Measurements from ENCODE around the gene NEURL4.

Gene NEURL4

GRCh38 chr17:7311110-7311705, 17.9 kb downstream of the NEURL4 start:
- in situ Hi-C loops (cut with HindIII; ENCODE audit: low sequenced_read_pairs), result no loop called here
- DNase-seq (ENCODE audit: low read depth), result no peak
- no peak overlapping the region for H3K4me3 ChIP-seq (ENCODE audit: low read depth, low read length)
- TF ChIP-seq CTCF (IDR thresholded peaks at IDR 0.05; ENCODE audit: low read depth, low read length, missing control alignments), result no peak

GRCh38 chr17:7309628-7310027, 19.5 kb downstream of the NEURL4 start:
- TF ChIP-seq CTCF (IDR thresholded peaks at IDR 0.05; ENCODE audit: low read depth, low read length, missing control alignments), result no peak
- DNase-seq (ENCODE audit: low read depth), result no peak
- in situ Hi-C loops (cut with HindIII; ENCODE audit: low sequenced_read_pairs), result no loop called here
- peak overlapping the region; percentile 94 for H3K4me3 ChIP-seq (ENCODE audit: low read depth, low read length)

- TF ChIP-seq CTCF (IDR thresholded peaks at IDR 0.05; ENCODE audit: low read depth, low read length, missing control alignments), result no peak
- peak; percentile 68 for DNase-seq (ENCODE audit: low read depth)
- peak overlapping the region; percentile 94 for H3K4me3 ChIP-seq (ENCODE audit: low read depth, low read length)
- in situ Hi-C loops (cut with HindIII; ENCODE audit: low sequenced_read_pairs), result no loop called here
Measured at GRCh38 chr17:7308625-7309433, 20.3 kb downstream of the NEURL4 start.

- no peak for DNase-seq (ENCODE audit: low read depth)
- in situ Hi-C loops (cut with HindIII; ENCODE audit: low sequenced_read_pairs), result no loop called here
- peak overlapping the region; percentile 94 for H3K4me3 ChIP-seq (ENCODE audit: low read depth, low read length)
- no peak for TF ChIP-seq CTCF (IDR thresholded peaks at IDR 0.05; ENCODE audit: low read depth, low read length, missing control alignments)
Measured at GRCh38 chr17:7307686-7308624, 21.2 kb downstream of the NEURL4 start.

- in situ Hi-C loops (cut with HindIII; ENCODE audit: low sequenced_read_pairs), result no loop called here
- DNase-seq (ENCODE audit: low read depth), result peak; percentile 100
- peak within 1 kb of the TSS; percentile 94 for H3K4me3 ChIP-seq (ENCODE audit: low read depth, low read length)
- no peak for TF ChIP-seq CTCF (IDR thresholded peaks at IDR 0.05; ENCODE audit: low read depth, low read length, missing control alignments)
Measured at GRCh38 chr17:7306911-7307685, 22.0 kb downstream of the NEURL4 start, which contains the start of gene EIF5A. EIF5A (plus strand) TSS chr17:7307628; CDS start chr17:7309636, 2,008 bp downstream.
